HepG2 (cell line): ENCODE data around the gene FXYD5. TPM values are rescaled to one million over a fixed set of nuclear protein-coding genes. Genes with fewer than 3 reads are reported as not detected.
A peak's percentile ranks its signal among the peaks of the same experiment; 100 is the strongest.

Experiments
- BCL3 ChIP-seq: sonication (generic); formaldehyde crosslinking; IDR thresholded peaks from 2 replicates; pipeline ENCODE4 v1.5.1; 2020; ENCODE audit warnings: mild to moderate bottlenecking, missing genetic modification reagents, moderate library complexity
- GATAD2A ChIP-seq: IDR thresholded peaks from 2 replicates; pipeline ENCODE4 v1.6.1; 2016
- HNRNPL ChIP-seq: fragments of 200-400 bp; formaldehyde crosslinking; IDR thresholded peaks from 2 replicates; pipeline ENCODE4 v1.6.1; 2017; ENCODE audit warnings: mild to moderate bottlenecking, low read depth, low read length
- HOXA9 ChIP-seq: sonication (generic); formaldehyde crosslinking; IDR thresholded peaks from 2 replicates; pipeline ENCODE4 v1.8.1; 2022; ENCODE audit warnings: missing genetic modification reagents, mild to moderate bottlenecking, moderate library complexity, borderline replicate concordance
- KDM2A ChIP-seq: sonication (generic); formaldehyde crosslinking; IDR thresholded peaks from 2 replicates; pipeline ENCODE4 v1.4.0; 2020; ENCODE audit warnings: low read depth, missing genetic modification reagents, borderline replicate concordance
- KDM4B ChIP-seq: sonication (generic); formaldehyde crosslinking; IDR thresholded peaks from 2 replicates; pipeline ENCODE4 v1.4.0; 2020; ENCODE audit warnings: missing genetic modification reagents
- MTERF4 ChIP-seq: sonication (generic); formaldehyde crosslinking; IDR thresholded peaks from 2 replicates; pipeline ENCODE4 v1.8.0; 2023; ENCODE audit warnings: mild to moderate bottlenecking, missing genetic modification reagents
- MXD1 ChIP-seq: sonication (generic); formaldehyde crosslinking; IDR thresholded peaks from 2 replicates; pipeline ENCODE4 v1.4.0; 2020; ENCODE audit warnings: mild to moderate bottlenecking, missing genetic modification reagents
- NCOA2 ChIP-seq: sonication (generic); formaldehyde crosslinking; IDR thresholded peaks from 2 replicates; pipeline ENCODE4 v1.8.0; 2022; ENCODE audit warnings: inconsistent platforms
- NFYB ChIP-seq: sonication (generic); formaldehyde crosslinking; IDR thresholded peaks from 2 replicates; pipeline ENCODE4 v1.4.0; 2020; ENCODE audit warnings: missing genetic modification reagents
- PITX1 ChIP-seq: sonication (generic); formaldehyde crosslinking; IDR thresholded peaks from 2 replicates; pipeline ENCODE4 v1.5.1; 2020; ENCODE audit warnings: mild to moderate bottlenecking, missing genetic modification reagents
- SIN3A ChIP-seq: IDR thresholded peaks from 2 replicates; pipeline ENCODE4 v1.6.1; 2011; ENCODE audit warnings: low read depth, mild to moderate bottlenecking, control low read depth, low read length, borderline replicate concordance
- SMAD3 ChIP-seq: sonication (generic); formaldehyde crosslinking; IDR thresholded peaks from 2 replicates; pipeline ENCODE4 v1.4.0; 2020; ENCODE audit warnings: missing genetic modification reagents
- TAF1 ChIP-seq: sonication (generic); formaldehyde crosslinking; IDR thresholded peaks from 2 replicates; pipeline ENCODE4 v1.4.0; 2020; ENCODE audit warnings: missing genetic modification reagents
- TSC22D2 ChIP-seq: sonication (generic); formaldehyde crosslinking; IDR thresholded peaks from 2 replicates; pipeline ENCODE4 v1.5.1; 2020; ENCODE audit warnings: missing genetic modification reagents, mild to moderate bottlenecking, borderline replicate concordance
- ZBTB39 ChIP-seq: sonication (generic); formaldehyde crosslinking; IDR thresholded peaks from 2 replicates; pipeline ENCODE4 v1.5.0; 2020; ENCODE audit warnings: missing genetic modification reagents
- ZNF264 ChIP-seq: sonication (generic); formaldehyde crosslinking; IDR thresholded peaks from 2 replicates; pipeline ENCODE4 v1.4.0; 2020; ENCODE audit warnings: missing genetic modification reagents
- ZNF326 ChIP-seq: sonication (generic); formaldehyde crosslinking; IDR thresholded peaks from 2 replicates; pipeline ENCODE4 v1.4.0; 2020; ENCODE audit warnings: missing genetic modification reagents, borderline replicate concordance
- ZNF331 ChIP-seq: sonication (generic); formaldehyde crosslinking; IDR thresholded peaks from 2 replicates; pipeline ENCODE4 v1.4.0; 2020; ENCODE audit warnings: missing genetic modification reagents
- ZNF34 ChIP-seq: sonication (generic); formaldehyde crosslinking; IDR thresholded peaks from 2 replicates; pipeline ENCODE4 v1.4.0; 2020; ENCODE audit warnings: mild to moderate bottlenecking, missing genetic modification reagents, borderline replicate concordance
- ZNF441 ChIP-seq: sonication (generic); formaldehyde crosslinking; IDR thresholded peaks from 2 replicates; pipeline ENCODE4 v1.7.0; 2021; ENCODE audit warnings: missing genetic modification reagents, borderline replicate concordance
- ZNF484 ChIP-seq: sonication (generic); formaldehyde crosslinking; IDR thresholded peaks from 2 replicates; pipeline ENCODE4 v1.5.1; 2020; ENCODE audit warnings: mild to moderate bottlenecking, low read depth, missing genetic modification reagents, borderline replicate concordance
- ZNF563 ChIP-seq: sonication (generic); formaldehyde crosslinking; IDR thresholded peaks from 2 replicates; pipeline ENCODE4 v1.8.0; 2022; ENCODE audit warnings: mild to moderate bottlenecking, moderate library complexity, missing genetic modification reagents
- polyA plus RNA-seq, 8 experiments: library from polyadenylated mRNA; depleted of rRNA in 3 of 8; stranded (reverse) in 7 of 8; unstranded in 1 of 8; fragments of >200 nt; fragmentation: Illumina TruSeq in 4 of 8; extraction: Trizol in 4 of 8; gene quantifications; 2 replicates each; pipeline versions ENCODE4 v1.2.1 to v1.2.3, GENCODE V29; 2011 to 2016; ENCODE audit warnings: low read depth in 4 of 8, missing spikeins in 1 of 8, mixed read lengths in 1 of 8; ENCODE audit not compliant: insufficient read depth in 1 of 8
- total RNA-seq, 5 experiments: library from RNA; depleted of rRNA; stranded (reverse); fragments of >200 nt; fragmentation: Illumina TruSeq; extraction: Trizol; gene quantifications; 2 replicates each; pipeline ENCODE4 v1.2.3, GENCODE V29; 2016; ENCODE audit warnings: low read depth in 1 of 5

Gene FXYD5
- total and polyA plus RNA-seq, 2 of the 13 experiments (the other 11 are each of a cell fraction or from before 2014, with no cell fraction given), result 0.65 TPM; not detected in 1

GRCh38 chr19:35136977-35137702 is 17.4 kb upstream of the FXYD5 start (continued):
- TF ChIP-seq MXD1 (CRISPR knock-in tag) (no peak), ZNF326 (CRISPR knock-in tag) (no peak), SIN3A (no peak), HOXA9 (CRISPR knock-in tag) (no peak), BCL3 (CRISPR knock-in tag) (no peak), SMAD3 (CRISPR knock-in tag) (no peak), PITX1 (CRISPR knock-in tag) (no peak; the same call in none of the 2 replicates), ZNF441 (CRISPR knock-in tag) (peak; percentile 62), MTERF4 (CRISPR knock-in tag) (0 out of 2 replicates have a peak, but pooled peaks have one; percentile 70), KDM2A (CRISPR knock-in tag) (no peak), ZBTB39 (CRISPR knock-in tag) (no peak), ZNF563 (CRISPR knock-in tag) (peak; percentile 59; the same call in 1 of the 2 replicates), TSC22D2 (CRISPR knock-in tag) (no peak), ZNF331 (CRISPR knock-in tag) (no peak), KDM4B (no peak), GATAD2A (peak; percentile 78; the same call in 1 of the 2 replicates), TAF1 (CRISPR knock-in tag) (no peak), NFYB (no peak), HNRNPL (no peak), NCOA2 (CRISPR knock-in tag) (no peak), ZNF484 (no peak), ZNF34 (CRISPR knock-in tag) (no peak), ZNF264 (CRISPR knock-in tag) (0 out of 2 replicates have a peak, but pooled peaks have one; percentile 38)
